Epithelial cell of proximal tubule (primary cell): ENCODE measurements around the gene RAB8B. TPM values are rescaled to one million over a fixed set of nuclear protein-coding genes. Genes with fewer than 3 reads are reported as not detected.
A peak's percentile ranks its signal among the peaks of the same experiment; 100 is the strongest.

Source experiments
- DNase-seq: peaks from one replicate; pipeline ENCODE4 v3.0.0-alpha.2; 2011; ENCODE audit warnings: low read depth
- H3K4me3 ChIP-seq: 2 replicates; pipeline ENCODE4 v1.5.1; 2011; ENCODE audit warnings: low read depth, mild to moderate bottlenecking, low read length
- total RNA-seq: library from RNA; depleted of rRNA; stranded (reverse); fragments of >200 nt; gene quantifications from 2 replicates; pipeline ENCODE4 v1.2.3, GENCODE V29; 2015
- TF ChIP-seq, protein P1 (sequence below): conservative IDR thresholded peaks from 2 replicates; pipeline ENCODE4 v1.5.1; 2012; ENCODE audit warnings: low read depth, mild to moderate bottlenecking, low read length

RAB8B gene
- total RNA-seq, 1 donor from 2014 or later = 20.9 TPM

DNA sequence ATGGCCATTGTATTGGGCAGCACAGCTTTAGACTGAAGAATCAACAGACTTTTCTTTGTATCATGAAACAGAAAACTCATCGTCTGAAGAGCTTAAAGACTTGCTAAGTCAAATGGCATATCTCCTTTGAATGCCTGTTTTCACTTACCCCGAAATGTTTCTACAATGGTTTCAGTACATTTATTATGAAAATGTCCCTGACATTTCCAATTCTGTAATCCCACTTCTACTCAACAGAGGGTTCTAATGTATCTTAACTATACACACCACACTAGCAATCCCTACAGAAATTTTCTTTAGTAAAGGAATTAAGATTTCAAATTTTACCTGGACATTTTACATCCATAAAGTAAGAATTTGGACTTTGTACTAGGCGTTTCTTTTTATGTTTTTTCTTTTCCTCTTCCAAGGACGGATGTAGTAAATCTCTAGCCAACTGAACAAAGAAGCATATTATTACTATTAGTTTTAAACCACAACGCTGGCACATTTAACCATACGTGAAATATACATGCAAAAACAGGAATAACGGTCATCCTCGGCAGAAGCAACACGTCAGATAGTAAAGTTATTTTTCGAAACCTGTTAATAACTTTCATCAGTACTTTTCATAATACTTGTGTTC, 33.2 kb upstream of the RAB8B start:
- TF ChIP-seq, protein P1, sequence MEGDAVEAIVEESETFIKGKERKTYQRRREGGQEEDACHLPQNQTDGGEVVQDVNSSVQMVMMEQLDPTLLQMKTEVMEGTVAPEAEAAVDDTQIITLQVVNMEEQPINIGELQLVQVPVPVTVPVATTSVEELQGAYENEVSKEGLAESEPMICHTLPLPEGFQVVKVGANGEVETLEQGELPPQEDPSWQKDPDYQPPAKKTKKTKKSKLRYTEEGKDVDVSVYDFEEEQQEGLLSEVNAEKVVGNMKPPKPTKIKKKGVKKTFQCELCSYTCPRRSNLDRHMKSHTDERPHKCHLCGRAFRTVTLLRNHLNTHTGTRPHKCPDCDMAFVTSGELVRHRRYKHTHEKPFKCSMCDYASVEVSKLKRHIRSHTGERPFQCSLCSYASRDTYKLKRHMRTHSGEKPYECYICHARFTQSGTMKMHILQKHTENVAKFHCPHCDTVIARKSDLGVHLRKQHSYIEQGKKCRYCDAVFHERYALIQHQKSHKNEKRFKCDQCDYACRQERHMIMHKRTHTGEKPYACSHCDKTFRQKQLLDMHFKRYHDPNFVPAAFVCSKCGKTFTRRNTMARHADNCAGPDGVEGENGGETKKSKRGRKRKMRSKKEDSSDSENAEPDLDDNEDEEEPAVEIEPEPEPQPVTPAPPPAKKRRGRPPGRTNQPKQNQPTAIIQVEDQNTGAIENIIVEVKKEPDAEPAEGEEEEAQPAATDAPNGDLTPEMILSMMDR = no peak
- no peak for DNase-seq
- peak overlapping the region; percentile 92 for H3K4me3 ChIP-seq

DNA sequence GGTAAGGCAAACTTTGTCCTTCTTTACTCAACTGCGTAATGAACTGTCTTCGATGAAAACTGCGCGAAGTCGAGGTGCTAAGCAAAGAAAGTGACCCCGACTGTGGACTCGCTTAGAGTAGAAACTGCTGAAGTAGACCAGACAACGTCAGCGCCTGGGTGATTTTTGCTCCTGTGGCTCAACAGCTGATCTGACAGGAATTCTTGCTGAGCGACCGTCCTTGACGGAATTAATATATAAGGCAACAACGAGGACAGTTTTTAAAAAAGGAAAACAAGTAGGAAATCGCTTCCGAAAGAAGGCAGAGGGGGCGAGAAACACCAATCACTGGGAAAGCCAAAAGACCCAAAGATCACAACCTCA, 32.7 kb upstream of the RAB8B start:
- peak; percentile 63 for DNase-seq
- TF ChIP-seq, protein P1 = no peak
- H3K4me3 ChIP-seq = peak overlapping the region; percentile 92

DNA sequence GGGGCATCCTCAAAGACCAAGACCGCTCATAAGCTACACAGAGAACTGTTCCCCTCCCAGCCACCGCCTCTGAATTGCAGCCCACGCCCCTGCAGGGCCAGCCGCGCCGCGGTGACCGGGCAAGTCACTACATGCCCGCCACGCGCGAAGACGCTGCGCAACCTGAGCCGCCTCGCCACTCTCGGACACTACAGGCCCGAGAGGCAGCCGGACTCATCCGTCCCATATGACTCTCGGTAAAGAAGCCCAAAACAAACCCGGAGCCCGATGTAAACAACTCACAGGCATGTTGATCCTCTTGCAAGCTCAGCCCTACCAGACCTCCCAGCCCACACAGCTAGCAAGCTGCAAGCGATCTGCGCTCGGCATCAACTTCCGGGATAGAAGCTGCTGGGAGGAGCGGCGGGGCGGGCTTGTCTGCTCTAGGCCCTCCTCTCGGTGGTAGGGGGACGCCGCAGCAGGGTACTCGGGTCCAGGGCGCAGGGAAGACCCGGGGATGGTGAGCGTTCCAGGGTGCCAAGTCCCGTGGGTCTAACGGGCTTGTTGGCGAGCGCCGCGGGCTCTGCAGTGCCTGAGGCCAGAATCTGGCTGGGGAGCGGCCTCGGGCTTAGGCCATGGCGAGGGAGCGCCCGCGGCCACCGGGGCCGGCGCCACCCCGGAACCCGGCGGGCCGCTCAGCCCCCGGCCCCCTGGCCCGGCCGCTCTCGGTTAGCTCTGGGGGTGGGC, 32.1 kb upstream of the RAB8B start, which contains the start of gene RPS27L:
Gene RPS27L, minus strand, starts transcription at position 360 of the 726 bp plus-strand sequence. Its CDS starts 72 bp downstream, at position 288.
- DNase-seq = peak; percentile 46
- TF ChIP-seq, protein P1 = no peak
- H3K4me3 ChIP-seq = peak within 1 kb of the TSS; percentile 92

DNA sequence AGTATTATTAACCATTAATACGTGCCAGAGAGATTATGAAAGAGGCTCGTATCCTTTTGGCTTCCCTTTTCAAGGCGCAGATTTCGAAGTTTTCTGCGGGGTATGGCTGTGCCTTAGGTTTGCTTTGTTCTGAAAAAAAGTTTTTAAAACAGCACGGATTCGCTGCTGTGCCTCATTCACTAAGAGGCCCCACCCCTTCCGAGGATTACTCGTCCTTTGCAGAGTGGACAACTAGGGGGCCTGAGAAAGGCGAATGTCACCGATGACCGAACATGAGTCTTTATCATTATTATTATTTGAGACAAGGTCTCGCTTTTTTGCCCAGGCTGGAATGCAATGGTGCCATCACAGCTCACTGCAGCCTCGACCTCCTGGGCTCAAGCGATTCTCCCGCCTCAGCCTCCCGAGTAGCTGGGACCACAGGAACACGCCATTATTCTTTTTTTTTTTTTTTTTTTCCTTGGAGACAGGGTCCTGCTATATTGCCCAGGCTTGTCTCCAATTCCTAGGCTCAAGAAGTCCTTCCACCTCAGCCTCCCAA, 31.4 kb upstream of the RAB8B start:
- TF ChIP-seq, protein P1 = peak; percentile 22
- no peak for DNase-seq
- H3K4me3 ChIP-seq = peak overlapping the region; percentile 92

DNA sequence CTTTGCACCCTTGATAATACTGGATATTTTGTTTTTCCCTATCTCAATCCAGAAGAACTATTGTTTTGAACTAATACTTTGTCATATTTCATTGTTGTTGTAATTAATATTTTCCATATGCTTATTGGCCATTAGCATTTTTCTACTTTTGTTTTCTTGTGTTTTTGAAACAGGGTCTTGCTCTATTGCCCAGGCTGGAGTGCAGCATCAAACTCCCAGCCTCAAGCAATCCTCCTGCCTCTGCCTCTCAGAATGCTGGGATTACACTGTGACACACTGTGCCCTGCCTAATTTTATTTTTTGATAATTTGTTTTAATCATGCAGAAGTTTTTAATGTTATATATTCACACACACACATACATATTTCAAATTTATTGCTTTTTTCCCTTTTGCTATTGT, 28.8 kb upstream of the RAB8B start:
- no peak for DNase-seq
- H3K4me3 ChIP-seq = no peak overlapping the region
- TF ChIP-seq, protein P1 = no peak

DNA sequence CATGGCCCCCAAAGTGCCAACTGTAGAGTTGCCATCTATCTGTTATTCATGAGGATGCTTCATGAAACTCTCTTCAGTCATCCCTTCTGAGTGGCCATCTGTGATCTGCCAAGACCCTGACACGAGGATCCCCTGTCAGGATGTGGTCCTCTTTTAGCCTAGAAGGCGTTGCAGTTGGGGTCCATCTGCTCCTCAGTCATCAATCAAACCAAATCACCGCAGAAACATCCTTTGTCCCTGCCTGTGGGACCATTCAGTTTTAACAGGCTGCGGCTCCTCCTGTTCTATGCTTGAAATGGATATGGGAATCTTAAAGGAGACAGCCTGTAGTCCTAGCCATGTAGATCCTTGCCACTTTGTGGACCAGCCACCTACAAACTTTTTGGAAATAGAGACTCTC, 26.2 kb upstream of the RAB8B start:
- TF ChIP-seq, protein P1 = no peak
- H3K4me3 ChIP-seq = no peak overlapping the region
- no peak for DNase-seq
